IPS DF 4.7 (cell line): ENCODE results near the gene NOTCH3.

ENCODE experiments used
- DNase-seq: peaks from one replicate; pipeline ENCODE4 v3.0.0-alpha.2; 2013; ENCODE audit warnings: low spot score; ENCODE audit errors: extremely low read depth

NOTCH3 gene

GRCh38 chr19:15161028-15161984 lies 39.5 kb downstream of the NOTCH3 start:
- no peak for DNase-seq

GRCh38 chr19:15159251-15159650 lies 41.5 kb downstream of the NOTCH3 start:
- no peak for DNase-seq

DNA sequence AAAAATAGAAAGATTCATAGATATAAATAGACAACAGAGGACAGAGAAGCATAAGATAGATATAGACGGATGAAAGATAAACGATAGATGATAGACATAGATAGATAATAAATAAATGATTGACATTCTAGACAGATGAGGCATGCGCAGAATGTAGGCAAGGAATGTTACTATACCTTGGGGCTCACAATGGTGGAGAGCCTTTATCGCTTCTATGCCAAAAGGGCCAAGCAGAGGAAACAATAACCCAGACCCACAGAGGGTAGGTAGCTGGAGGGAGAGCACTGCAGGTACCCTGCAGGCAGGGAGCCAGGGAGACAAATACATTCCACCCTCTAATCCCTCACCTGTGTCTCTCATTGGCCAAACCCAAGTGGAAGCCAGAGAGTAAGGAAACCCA lies 44.4 kb downstream of the NOTCH3 start:
- no peak for DNase-seq

GRCh38 chr19:15155296-15155695 lies 45.5 kb downstream of the NOTCH3 start:
- DNase-seq = no peak

DNA sequence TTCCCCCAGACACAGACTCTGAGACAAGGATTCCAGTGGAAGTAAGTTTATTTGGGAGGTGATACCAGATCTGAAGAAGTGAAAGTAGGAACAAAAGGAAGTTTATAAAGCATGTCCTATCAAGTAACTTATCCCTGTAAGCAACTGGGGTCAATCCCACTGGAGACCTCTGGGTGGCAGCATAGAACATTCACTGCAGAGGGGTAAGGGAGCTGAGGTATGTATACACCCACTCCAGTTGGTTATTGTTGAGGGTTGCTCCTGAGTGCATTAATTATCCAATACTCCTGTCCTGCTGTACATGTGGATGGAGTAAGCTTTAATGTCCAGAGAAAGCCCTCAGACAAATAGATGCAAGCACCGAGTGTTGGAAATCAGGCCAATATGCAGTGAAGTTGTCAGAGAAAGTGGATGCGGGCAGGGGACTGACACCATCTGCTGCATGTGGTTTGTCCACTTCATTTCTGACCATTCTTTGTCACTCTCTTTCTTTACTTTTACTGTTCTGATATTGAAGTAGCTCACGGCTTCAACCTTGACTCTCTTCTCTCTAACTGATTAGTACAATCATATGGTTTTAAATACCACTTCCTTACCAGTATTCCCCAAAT lies 46.7 kb downstream of the NOTCH3 start:
- DNase-seq = no peak

- DNase-seq = no peak
Measured at GRCh38 chr19:15149737-15150136, 51.1 kb downstream of the NOTCH3 start.

DNA sequence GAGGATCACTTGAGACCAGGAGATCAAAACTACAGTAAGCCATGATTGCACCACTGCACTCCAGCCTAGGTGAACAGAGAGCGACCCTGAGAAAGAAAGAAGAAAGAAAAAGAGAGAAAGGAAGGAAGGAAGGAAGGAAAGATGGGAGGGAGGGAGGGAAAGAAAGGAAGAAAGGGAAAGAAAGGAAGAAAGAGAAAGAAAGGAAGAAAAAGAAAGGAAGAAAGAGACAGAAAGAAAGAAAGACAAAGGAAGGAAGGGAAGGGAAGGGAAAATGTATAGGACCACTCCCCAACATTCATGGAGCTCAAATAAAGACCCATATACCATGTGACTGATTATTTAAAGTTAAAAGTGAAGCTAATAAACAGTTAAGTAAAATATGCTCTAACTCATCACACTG lies 53.7 kb downstream of the NOTCH3 start:
- no peak for DNase-seq

DNA sequence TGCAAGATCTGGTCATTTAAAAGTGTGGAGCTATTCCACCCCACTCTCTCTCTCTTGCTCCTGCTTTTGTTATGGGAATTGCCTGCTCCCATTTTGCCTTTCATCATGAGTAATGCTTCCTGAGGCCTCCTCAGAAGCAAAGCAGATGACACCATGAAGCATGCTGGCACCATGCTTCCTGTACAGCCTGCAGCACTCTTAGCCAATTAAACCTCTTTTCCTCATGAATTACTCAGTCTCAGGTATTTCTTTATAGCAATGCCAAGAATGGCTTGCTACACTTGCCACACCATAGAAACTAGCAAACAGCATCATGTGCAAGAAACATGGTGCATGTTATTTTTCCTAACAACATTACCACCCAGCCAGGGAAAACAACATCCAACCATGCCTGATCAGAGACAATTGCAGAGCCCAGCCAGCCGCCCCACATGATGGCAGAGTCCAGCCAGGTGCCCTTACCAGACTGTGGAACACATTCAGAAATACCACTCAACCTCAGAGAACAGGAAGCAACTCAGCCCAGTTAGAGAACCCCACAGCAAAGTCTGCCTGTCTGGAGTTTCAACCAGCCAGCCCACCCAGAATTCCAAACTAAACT lies 56.6 kb downstream of the NOTCH3 start:
- no peak for DNase-seq

- DNase-seq = no peak
Measured at GRCh38 chr19:15142313-15142712, 58.5 kb downstream of the NOTCH3 start.

GRCh38 chr19:15141143-15141542 lies 59.7 kb downstream of the NOTCH3 start:
- DNase-seq = no peak

GRCh38 chr19:15138427-15138826 lies 62.4 kb downstream of the NOTCH3 start:
- DNase-seq = no peak

DNA sequence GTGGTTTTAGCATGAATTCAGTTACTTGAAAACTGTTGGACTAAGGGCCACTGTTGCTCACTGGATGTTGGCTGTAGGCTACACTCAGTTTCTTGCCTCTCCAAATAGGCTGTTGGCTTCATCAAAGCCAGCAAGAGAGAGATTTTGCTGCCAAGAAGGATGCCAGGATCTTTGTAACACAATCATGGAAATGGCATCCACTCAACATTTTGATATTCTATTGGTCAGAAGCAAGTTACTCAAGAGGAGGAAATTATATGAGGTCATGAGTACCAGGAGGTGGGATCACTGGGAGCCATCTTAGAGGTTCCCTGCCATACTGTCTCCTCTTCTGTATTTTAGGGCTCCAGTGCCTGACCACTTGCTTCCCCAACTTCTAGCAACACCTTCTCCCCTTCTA lies 63.0 kb downstream of the NOTCH3 start:
- DNase-seq = no peak

- DNase-seq = no peak
Measured at GRCh38 chr19:15136234-15136954, 64.4 kb downstream of the NOTCH3 start.

DNA sequence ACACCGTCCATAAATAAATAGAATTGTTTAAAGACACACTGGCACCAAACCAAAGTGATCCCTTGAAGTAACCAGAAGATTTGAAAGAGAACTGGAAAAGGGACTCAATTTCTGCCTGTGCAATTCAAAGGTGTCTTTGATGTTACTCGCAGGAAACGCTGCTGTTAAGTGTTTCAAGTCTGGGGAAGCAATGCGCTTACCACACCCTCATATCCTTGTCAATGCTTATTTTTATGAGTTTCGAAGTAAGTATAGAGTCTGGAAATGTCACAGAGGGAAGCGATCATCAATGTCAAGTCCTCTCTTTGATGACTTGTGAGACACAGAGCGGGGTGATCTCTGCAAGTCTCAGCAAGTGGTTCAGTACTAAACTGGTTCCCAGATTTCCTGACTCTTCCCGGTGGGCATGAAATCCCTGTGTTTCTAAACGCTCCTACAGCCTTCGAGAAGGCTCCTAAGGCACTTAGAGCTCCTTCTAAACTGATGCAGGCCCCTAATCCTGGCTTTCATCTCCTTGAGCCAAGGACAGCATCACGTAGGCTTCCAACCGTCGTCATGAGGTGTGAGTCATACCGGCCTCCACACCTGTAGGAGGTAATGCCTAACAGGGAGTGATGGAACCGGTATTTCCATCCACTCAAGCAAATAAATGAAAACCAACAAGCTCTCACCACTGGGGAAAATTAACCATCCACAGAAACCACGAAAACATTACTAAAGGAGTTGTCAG lies 70.8 kb downstream of the NOTCH3 start:
- no peak for DNase-seq

DNA sequence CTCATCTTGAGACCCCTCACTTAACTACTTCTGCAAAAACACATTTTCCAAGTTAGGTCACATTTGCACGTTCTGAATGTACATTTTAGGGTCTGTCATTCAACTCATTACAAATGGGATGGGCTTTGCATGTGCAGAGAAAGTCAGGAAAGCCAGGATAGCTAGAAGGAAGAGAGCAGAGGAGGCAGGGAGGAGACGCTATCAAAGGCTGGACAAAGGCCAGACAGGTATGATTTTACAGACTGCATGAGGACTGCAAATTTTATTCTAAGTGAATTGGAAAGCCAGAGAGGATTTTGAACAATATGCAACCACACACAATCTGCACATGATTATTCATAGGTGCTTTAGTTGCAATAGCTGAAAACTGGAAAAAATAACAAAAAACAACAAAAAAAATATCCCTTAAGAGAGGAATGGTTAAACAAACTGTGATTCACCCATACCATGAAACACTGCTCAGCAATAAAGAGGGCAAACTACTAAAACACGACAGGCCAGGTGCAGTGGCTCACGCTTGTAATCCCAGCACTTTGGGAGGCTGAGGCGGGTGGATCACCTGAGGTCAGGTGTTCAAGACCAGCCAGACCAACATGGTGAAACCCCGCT lies 72.5 kb downstream of the NOTCH3 start:
- no peak for DNase-seq

- DNase-seq = no peak
Measured at GRCh38 chr19:15126131-15126910, 74.5 kb downstream of the NOTCH3 start.

DNA sequence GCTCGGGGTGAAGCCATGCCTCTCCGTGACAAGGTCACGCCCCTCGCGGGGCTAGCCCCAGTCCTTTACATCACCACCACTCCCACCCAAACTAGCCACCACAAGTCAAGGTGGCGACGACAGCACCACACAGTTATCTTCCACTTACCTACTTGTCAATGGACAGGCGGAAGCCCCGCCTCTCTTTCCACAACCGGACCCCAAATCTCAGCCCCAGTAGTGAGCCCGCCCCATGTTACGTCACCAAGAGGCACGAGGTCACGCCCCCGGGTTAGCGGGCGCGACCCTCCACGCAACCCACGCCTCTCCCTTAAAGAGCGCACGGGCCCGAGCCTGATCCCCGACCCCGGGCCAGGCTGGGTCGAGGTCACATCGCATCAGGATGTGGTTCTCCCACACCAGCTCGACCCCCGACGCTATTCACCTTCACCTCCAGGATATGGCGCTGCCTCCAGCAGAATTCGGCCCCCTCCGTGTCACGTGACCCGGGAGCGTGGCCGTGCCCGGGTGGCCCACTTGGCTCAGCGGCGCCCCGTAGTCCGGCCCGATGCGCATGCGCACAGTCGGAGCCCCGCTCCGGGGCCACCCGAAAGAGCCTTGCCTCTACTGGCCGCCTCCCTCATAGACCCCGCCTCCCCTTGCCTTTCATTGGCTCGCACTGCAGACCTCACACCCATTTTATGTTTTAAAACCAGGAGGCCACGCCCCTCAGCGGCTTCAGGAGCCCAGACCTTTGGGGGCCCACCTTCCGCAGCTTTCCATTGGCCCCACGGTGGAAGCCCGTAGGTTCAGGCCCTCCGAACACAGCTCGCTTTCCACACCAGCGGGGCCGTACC lies 75.3 kb downstream of the NOTCH3 start:
- peak; percentile 91 for DNase-seq

DNA sequence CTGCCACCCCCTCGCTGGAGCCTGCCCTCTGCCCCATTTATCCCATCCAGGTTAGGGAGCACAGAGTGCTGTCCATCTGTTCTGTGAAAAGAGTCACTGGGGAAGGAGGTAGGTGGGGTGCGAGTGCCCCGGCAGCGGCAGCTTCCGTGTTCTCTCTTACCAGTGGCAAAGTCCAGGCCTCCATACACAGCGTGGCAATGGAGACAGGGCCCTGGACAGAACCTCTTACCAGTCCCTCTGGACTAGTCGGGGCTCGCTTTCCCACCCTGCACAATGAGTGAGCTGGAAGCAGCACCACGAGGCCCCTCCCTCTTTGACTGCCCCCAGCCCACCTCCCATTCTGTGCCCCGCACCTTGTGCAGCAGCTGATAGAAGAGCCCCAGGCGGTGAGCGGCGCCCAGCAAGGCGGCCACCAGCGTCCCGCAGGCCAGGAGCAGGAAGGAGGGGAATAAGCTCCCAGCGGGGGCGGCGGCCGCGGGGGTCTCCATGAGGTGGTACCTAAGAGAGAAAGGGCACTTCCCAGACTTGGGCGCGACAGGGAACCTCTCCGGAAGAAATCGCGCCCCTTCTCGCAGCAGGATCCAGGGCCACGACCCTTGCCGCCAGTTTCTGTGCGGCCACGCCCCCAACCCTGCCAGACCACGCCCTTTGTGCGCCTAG lies 76.1 kb downstream of the NOTCH3 start:
- no peak for DNase-seq
